Measurements from ENCODE around the gene C3orf52.

The C3orf52 gene

GRCh38 chr3:112096176-112096575, 10.0 kb downstream of the C3orf52 start:
- TF ChIP-seq GATA2 (IDR thresholded peaks at IDR 0.05; ENCODE audit: low read depth, low read length) (no peak), GATA3 (IDR thresholded peaks at IDR 0.05; ENCODE audit: low read depth, low read length) (no peak)

DNA sequence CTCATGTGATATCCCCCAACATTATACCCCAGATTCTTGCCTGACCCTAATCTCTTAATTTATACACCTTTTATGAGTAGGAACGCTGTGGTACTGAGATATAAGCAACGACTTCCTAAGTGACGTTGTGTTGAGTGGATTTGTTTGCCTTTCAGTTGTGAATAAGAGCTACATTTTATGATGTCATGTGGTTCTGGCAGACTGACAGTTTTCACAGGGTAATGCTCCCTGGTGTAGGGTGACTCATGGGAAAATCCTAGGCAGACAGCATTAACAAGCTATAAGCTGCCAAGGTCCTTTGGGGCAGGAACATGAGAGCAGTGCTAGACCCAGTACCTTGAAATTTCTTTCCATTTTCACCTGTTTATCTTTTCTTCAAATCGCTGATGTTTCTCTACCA, 11.2 kb downstream of the C3orf52 start:
- TF ChIP-seq GATA2 (IDR thresholded peaks at IDR 0.05; ENCODE audit: low read depth, low read length) (no peak), GATA3 (IDR thresholded peaks at IDR 0.05; ENCODE audit: low read depth, low read length) (no peak)

GRCh38 chr3:112101916-112102315, 15.7 kb downstream of the C3orf52 start:
- TF ChIP-seq GATA2 (IDR thresholded peaks at IDR 0.05; ENCODE audit: low read depth, low read length), result no peak
- TF ChIP-seq GATA3 (IDR thresholded peaks at IDR 0.05; ENCODE audit: low read depth, low read length), result no peak

DNA sequence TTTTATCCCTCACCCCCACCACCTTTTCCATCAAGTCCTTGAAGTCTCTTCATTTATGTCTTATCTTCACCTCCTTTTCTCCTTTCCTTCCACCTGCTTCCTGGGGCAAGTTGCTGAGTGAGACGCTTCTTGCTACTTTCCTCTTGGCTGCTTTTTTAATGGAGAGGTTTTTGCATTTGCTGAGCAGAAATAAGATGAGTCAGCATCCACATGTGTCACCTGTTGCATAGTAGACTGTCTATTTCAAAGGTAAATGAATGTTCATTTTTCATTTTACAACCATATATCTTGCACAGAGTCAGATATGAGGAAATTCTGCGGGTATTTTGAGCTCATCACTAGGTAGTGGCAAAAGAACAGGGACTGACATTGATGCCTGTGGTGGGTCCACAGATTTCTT, 18.6 kb downstream of the C3orf52 start:
- TF ChIP-seq GATA2 (IDR thresholded peaks at IDR 0.05; ENCODE audit: low read depth, low read length) (no peak), GATA3 (IDR thresholded peaks at IDR 0.05; ENCODE audit: low read depth, low read length) (no peak)

DNA sequence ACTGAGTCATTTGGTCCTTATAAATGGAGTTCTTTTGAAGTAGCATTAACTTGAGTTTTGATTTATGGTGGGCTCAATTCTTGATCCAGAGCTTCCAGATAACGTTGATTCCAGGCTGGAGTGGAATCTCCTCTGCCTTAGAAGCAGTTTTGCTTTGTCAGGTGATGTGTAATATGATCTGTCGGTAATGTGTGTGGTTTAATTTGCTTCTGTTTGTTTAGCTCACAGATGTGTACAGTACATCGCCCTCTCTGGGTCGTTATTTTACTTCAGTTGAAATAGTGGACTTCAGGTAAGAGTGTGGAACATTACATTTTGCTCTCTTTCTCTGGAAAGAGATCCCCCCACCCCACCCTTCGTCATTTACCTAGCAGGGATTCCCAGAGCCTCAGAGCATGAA, 23.1 kb downstream of the C3orf52 start:
- no peak for TF ChIP-seq GATA2 (IDR thresholded peaks at IDR 0.05; ENCODE audit: low read depth, low read length)
- TF ChIP-seq GATA3 (IDR thresholded peaks at IDR 0.05; ENCODE audit: low read depth, low read length), result no peak

GRCh38 chr3:112111785-112112402, 25.7 kb downstream of the C3orf52 start:
- TF ChIP-seq GATA3 (IDR thresholded peaks at IDR 0.05; ENCODE audit: low read depth, low read length) (no peak), GATA2 (IDR thresholded peaks at IDR 0.05; ENCODE audit: low read depth, low read length) (no peak)

- TF ChIP-seq GATA2 (IDR thresholded peaks at IDR 0.05; ENCODE audit: low read depth, low read length) (no peak), GATA3 (IDR thresholded peaks at IDR 0.05; ENCODE audit: low read depth, low read length) (no peak)
Observed at GRCh38 chr3:112114576-112115160, 28.5 kb downstream of the C3orf52 start.

DNA sequence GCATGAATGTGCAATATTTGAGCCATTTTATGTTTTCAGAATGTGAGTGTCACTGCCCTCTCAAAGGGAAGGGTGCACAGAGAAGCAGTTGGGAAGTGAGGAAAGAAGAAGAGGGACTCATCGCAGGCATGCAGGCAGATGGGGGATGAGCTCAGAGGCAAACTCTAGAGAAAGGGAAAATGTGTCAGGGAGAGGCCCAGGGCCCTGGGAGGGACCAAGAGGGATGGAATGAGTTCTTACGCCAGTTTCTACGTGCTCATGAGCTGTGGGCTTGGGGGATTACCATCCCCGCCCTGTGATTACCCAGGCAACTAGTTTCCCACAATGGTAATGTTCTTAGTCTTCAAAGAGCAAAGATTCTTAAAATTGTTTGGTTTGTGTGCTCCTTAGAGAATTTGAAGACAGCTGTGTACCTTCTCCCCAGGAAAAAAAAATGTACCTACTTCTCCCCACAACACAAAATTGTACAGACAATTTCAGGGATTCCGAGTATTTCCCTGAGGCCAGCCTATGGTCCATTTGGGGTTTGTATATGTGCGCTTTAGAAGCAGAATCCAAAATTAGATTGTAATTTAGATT, 29.1 kb downstream of the C3orf52 start:
- no peak for TF ChIP-seq GATA3 (IDR thresholded peaks at IDR 0.05; ENCODE audit: low read depth, low read length)
- TF ChIP-seq GATA2 (IDR thresholded peaks at IDR 0.05; ENCODE audit: low read depth, low read length), result no peak

- TF ChIP-seq GATA2 (IDR thresholded peaks at IDR 0.05; ENCODE audit: low read depth, low read length) (no peak), GATA3 (IDR thresholded peaks at IDR 0.05; ENCODE audit: low read depth, low read length) (no peak)
Observed at GRCh38 chr3:112115806-112116383, 29.7 kb downstream of the C3orf52 start.

DNA sequence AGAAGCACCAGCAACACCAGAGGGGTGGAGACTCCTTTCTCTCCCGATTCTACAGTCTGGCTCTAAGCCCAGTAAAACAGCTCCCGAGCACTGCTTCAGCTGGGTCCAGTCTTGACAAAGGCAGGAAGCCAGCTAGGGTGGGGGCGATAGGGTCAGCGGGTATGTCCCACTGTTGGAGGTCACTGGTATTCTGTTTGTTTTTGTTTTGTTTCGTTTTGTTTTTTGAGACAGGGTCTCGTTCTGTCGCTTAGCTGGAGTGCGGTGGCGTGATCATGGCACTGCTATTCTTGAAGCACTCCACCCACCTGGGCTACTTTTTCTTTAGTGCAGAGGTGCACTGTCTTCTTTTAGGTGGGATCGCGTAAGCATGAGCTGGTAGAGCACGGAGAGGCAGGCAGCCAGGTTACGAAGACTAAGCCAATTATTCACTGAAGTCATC, 30.6 kb downstream of the C3orf52 start:
- TF ChIP-seq GATA2 (IDR thresholded peaks at IDR 0.05; ENCODE audit: low read depth, low read length) (no peak), GATA3 (IDR thresholded peaks at IDR 0.05; ENCODE audit: low read depth, low read length) (no peak)

DNA sequence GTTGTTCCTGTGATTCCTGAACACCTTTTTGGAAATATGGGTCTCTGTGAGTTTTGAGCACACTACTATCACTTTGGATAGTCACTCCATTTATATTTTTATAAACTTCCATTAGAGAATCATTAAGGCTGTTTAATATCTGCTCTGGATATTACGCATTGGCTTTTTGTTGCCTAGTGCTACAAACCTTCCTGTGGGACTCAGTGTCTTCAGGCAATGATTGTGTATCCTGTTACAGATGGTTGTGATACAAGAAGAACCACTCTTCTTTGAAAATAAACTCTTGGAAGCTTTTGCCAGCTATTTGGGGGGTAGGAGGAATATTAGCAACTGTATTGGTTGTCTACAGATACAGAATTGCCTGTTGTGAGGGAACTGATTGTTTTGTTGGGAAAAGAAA, 31.2 kb downstream of the C3orf52 start:
- TF ChIP-seq GATA2 (IDR thresholded peaks at IDR 0.05; ENCODE audit: low read depth, low read length), result no peak
- TF ChIP-seq GATA3 (IDR thresholded peaks at IDR 0.05; ENCODE audit: low read depth, low read length), result no peak

GRCh38 chr3:112117841-112118571, 31.8 kb downstream of the C3orf52 start:
- TF ChIP-seq GATA3 (IDR thresholded peaks at IDR 0.05; ENCODE audit: low read depth, low read length) (no peak), GATA2 (IDR thresholded peaks at IDR 0.05; ENCODE audit: low read depth, low read length) (no peak)

DNA sequence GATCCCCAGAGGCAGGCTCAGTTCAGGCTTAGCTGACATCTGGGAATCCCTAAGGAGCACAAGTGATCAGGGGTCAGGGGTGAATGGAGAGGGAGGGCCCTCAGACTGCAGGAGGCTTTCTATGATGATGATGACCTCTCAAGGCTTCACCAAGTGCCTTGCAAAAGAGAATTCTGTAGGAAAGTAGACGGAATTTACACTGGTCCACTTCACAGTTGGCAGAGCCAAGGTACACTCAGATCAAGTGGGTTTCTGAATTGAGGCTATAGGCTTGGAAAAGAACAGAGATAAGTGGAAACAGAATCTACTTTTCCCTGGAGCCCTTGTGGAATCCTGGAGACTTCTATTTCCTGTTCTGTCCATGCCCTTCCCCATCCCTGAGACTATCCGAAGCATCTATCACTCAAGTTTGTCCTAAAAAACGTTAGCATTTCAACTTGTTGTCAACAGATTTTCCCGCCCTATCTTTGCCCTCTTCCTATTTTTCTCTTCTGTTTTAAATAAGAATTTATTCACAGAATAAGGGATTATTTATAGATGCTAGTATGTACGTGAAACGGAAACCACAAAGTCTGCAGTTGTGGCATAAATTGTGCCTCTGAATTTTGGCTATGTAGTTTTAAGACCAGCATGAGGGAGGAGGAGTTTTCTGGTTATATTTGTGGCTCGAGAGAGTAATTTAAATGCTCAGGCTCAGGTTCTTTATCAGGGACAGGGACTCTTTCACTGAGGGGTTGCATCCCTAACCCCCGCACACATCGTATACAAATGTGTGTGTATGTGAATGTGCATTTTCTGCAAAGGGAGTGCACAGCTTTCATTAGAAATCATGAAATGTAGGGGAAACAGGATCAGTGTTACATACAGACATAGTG, 34.0 kb downstream of the C3orf52 start:
- TF ChIP-seq GATA2 (IDR thresholded peaks at IDR 0.05; ENCODE audit: low read depth, low read length) (no peak), GATA3 (IDR thresholded peaks at IDR 0.05; ENCODE audit: low read depth, low read length) (no peak)

Data from SH-SY5Y (cell line).